Natural killer cell (primary cell): ENCODE measurements around the gene KSR2. TPM values are rescaled to one million over a fixed set of nuclear protein-coding genes. Genes with fewer than 3 reads are reported as not detected.

Experiments
- ATAC-seq, 3 donors: fragments of 150-1000 bp in 2 of 3; fragments of 200-7000 bp in 1 of 3; cut with Tn5 transposase; 1 replicate in 1 of 3; 2 replicates in 2 of 3; pipeline ENCODE4 v1.10.0; 2021; ENCODE audit warnings: mild to moderate bottlenecking in 2 of 3, moderate library complexity in 2 of 3
- DNase-seq, 2 donors: peaks; one replicate each; pipeline versions ENCODE4 v3.0.0 to v3.0.0-alpha.2; 2013 to 2021; ENCODE audit warnings: mixed read lengths in 1 of 2
- H3K27ac ChIP-seq: one replicate; pipeline ENCODE4 v1.5.1; 2013; ENCODE audit warnings: mild to moderate bottlenecking, low read length
- H3K27me3 ChIP-seq: one replicate; pipeline ENCODE4 v1.6.1; 2013; ENCODE audit warnings: low read length; ENCODE audit not compliant: control insufficient read depth, insufficient read depth
- H3K36me3 ChIP-seq: one replicate; pipeline ENCODE4 v1.6.1; 2013; ENCODE audit warnings: low read length; ENCODE audit not compliant: control insufficient read depth, insufficient read depth
- H3K4me1 ChIP-seq: one replicate; pipeline ENCODE4 v1.6.1; 2013; ENCODE audit warnings: low read length; ENCODE audit not compliant: control insufficient read depth, insufficient read depth
- H3K4me3 ChIP-seq: one replicate; pipeline ENCODE4 v1.5.1; 2013; ENCODE audit warnings: low read length
- H3K9me3 ChIP-seq: one replicate; pipeline ENCODE4 v1.6.1; 2013; ENCODE audit warnings: low read length; ENCODE audit not compliant: control insufficient read depth, insufficient read depth
- H3K27ac Mint-ChIP-seq, 2 donors: one replicate each; pipeline ENCODE4 v1.8.0; 2022; ENCODE audit warnings: mild to moderate bottlenecking in 2 of 2, mixed read lengths in 2 of 2, moderate library complexity in 1 of 2
- H3K27me3 Mint-ChIP-seq, 2 donors: one replicate each; pipeline ENCODE4 v1.8.0; 2022; ENCODE audit warnings: low read depth in 2 of 2, mixed read lengths in 2 of 2
- H3K36me3 Mint-ChIP-seq: one replicate; pipeline ENCODE4 v1.8.0; 2022; ENCODE audit warnings: mixed read lengths
- H3K4me1 Mint-ChIP-seq, 2 donors: one replicate each; pipeline ENCODE4 v1.8.0; 2022; ENCODE audit warnings: mixed read lengths in 2 of 2
- H3K4me3 Mint-ChIP-seq: one replicate; pipeline ENCODE4 v1.8.0; 2022; ENCODE audit warnings: mild to moderate bottlenecking, moderate library complexity, mixed read lengths
- H3K9me3 Mint-ChIP-seq, 2 donors: one replicate each; pipeline ENCODE4 v1.8.0; 2022; ENCODE audit warnings: mixed read lengths in 2 of 2
- CTCF ChIP-seq: fragments of 200-600 bp; IDR thresholded peaks from one replicate; pipeline ENCODE4 v1.8.0; 2022; ENCODE audit warnings: antibody characterized with exemption
- WGBS: methylation state at CpG from one replicate; pipeline ENCODE4 v1.1.7; 2013; ENCODE audit warnings: missing lambda C conversion rate; ENCODE audit not compliant: insufficient coverage; 5-methylcytosine and 5-hydroxymethylcytosine counted together
- intact Hi-C: fragments of 100-400 bp; cut with micrococcal nuclease; formaldehyde crosslinking; loops from one replicate; pipeline ENCODE4 v1.14.2; 2022
- total RNA-seq, 4 donors: library from RNA; stranded (reverse); fragments of 120-200 nt in 1 of 4; gene quantifications; one replicate each; pipeline versions ENCODE4 v1.2.3 to v1.2.4, GENCODE V29; 2013 to 2022

Gene KSR2
- total RNA-seq, 3 donors from 2014 or later (not counting 1 experiment from before 2014, with no cell fraction given) = not detected

- intact Hi-C loops = no loop called here
- no peak overlapping the region for H3K4me3 Mint-ChIP-seq
- Histone ChIP-seq H3K36me3 (no peaks in the 10 kb centered on the region), H3K9me3 (no peaks in the 10 kb centered on the region), H3K27ac (no peak overlapping the region), H3K4me1 (no peaks in the 10 kb centered on the region), H3K27me3 (no peaks in the 10 kb centered on the region), H3K4me3 (no peak overlapping the region)
- H3K9me3 Mint-ChIP-seq = peaks cover 0 to 2% of the 10 kb centered on the region in 2 donors
- ATAC-seq = no peak
- DNase-seq = no peak
- H3K4me1 Mint-ChIP-seq = no peaks in the 10 kb centered on the region
- peaks cover 3 to 7% of the 10 kb centered on the region in 2 donors for H3K27me3 Mint-ChIP-seq
- WGBS = 89% methylated on average over 10 of the region's 10 CpGs
- H3K36me3 Mint-ChIP-seq = no peaks in the 10 kb centered on the region
- TF ChIP-seq CTCF = no peak
- no peak overlapping the region for H3K27ac Mint-ChIP-seq
Measured at GRCh38 chr12:117530796-117531195, 438.0 kb downstream of the KSR2 start.

GRCh38 chr12:117528538-117528937, 440.3 kb downstream of the KSR2 start:
- H3K4me3 Mint-ChIP-seq = no peak overlapping the region
- no peaks in the 10 kb centered on the region for H3K36me3 Mint-ChIP-seq
- 86% methylated on average over 7 of the region's 7 CpGs for WGBS
- Histone ChIP-seq H3K4me3 (no peak overlapping the region), H3K9me3 (no peaks in the 10 kb centered on the region), H3K27ac (no peak overlapping the region), H3K4me1 (no peaks in the 10 kb centered on the region), H3K36me3 (no peaks in the 10 kb centered on the region), H3K27me3 (no peaks in the 10 kb centered on the region)
- peaks cover 3 to 7% of the 10 kb centered on the region in 2 donors for H3K27me3 Mint-ChIP-seq
- ATAC-seq (no peak), DNase-seq (no peak)
- H3K27ac Mint-ChIP-seq = no peak overlapping the region
- intact Hi-C loops = no loop called here
- H3K9me3 Mint-ChIP-seq = no peaks in the 10 kb centered on the region
- no peaks in the 10 kb centered on the region for H3K4me1 Mint-ChIP-seq
- no peak for TF ChIP-seq CTCF

- no peaks in the 10 kb centered on the region for H3K27me3 ChIP-seq
Measured at GRCh38 chr12:117527479-117527855, 441.3 kb downstream of the KSR2 start.

More at GRCh38 chr12:117527479-117527855, 441.3 kb downstream of the KSR2 start:
- H3K4me3 Mint-ChIP-seq = no peak overlapping the region
- Histone ChIP-seq H3K4me3 (no peak overlapping the region), H3K27ac (no peak overlapping the region), H3K9me3 (no peaks in the 10 kb centered on the region), H3K4me1 (no peaks in the 10 kb centered on the region), H3K36me3 (no peaks in the 10 kb centered on the region)
- no peaks in the 10 kb centered on the region for H3K9me3 Mint-ChIP-seq
- no peak overlapping the region for H3K27ac Mint-ChIP-seq
- ATAC-seq = no peak
- H3K36me3 Mint-ChIP-seq = no peaks in the 10 kb centered on the region
- no peak for TF ChIP-seq CTCF
- no peak for DNase-seq
- H3K4me1 Mint-ChIP-seq = no peaks in the 10 kb centered on the region
- intact Hi-C loops = no loop called here
- H3K27me3 Mint-ChIP-seq = peaks cover 3 to 7% of the 10 kb centered on the region in 2 donors
- WGBS = 75% methylated on average over 4 of the region's 4 CpGs
